T-helper 17 cell (primary cell): ENCODE data around the gene VAC14. TPM values are rescaled to one million over a fixed set of nuclear protein-coding genes. Genes with fewer than 3 reads are reported as not detected.

Source experiments
- ATAC-seq: fragments of 150-1000 bp; cut with Tn5 transposase; 2 replicates; pipeline ENCODE4 v1.10.0; 2021; ENCODE audit warnings: mild to moderate bottlenecking, moderate library complexity
- DNase-seq, 3 donors: peaks; one replicate each; pipeline versions ENCODE4 v3.0.0 to v3.0.0-alpha.2; 2020 to 2021
- H3K9me3 ChIP-seq: one replicate; pipeline ENCODE4 v1.7.0; 2013; ENCODE audit warnings: low read length, mild to moderate bottlenecking; ENCODE audit not compliant: control insufficient read depth, poor library complexity, severe bottlenecking
- H3K27ac Mint-ChIP-seq: one replicate; pipeline ENCODE4 v1.8.0; 2022; ENCODE audit warnings: mild to moderate bottlenecking, moderate library complexity, mixed read lengths
- H3K27me3 Mint-ChIP-seq: one replicate; pipeline ENCODE4 v1.8.0; 2022; ENCODE audit warnings: mixed read lengths
- H3K36me3 Mint-ChIP-seq: one replicate; pipeline ENCODE4 v1.8.0; 2022; ENCODE audit warnings: low read depth, mixed read lengths
- H3K4me1 Mint-ChIP-seq: one replicate; pipeline ENCODE4 v1.8.0; 2022; ENCODE audit warnings: mild to moderate bottlenecking, mixed read lengths
- H3K4me3 Mint-ChIP-seq: one replicate; pipeline ENCODE4 v1.8.0; 2022; ENCODE audit warnings: mild to moderate bottlenecking, moderate library complexity, mixed read lengths
- total RNA-seq, 4 donors: library from RNA in 2 of 4; stranded (reverse) in 2 of 4; gene quantifications; one replicate each; pipeline ENCODE4 v1.2.3 and lab custom pipeline; 2022 to 2026

The VAC14 gene
- total RNA-seq, 2 donors from 2014 or later, result 36.7 to 38.4 TPM

- peaks cover 4% of the 10 kb centered on the region for H3K36me3 Mint-ChIP-seq
These were observed 59.8 kb downstream of the VAC14 start for GRCh38 chr16:70740914-70741782.

GRCh38 chr16:70740174-70740913 lies 60.6 kb downstream of the VAC14 start:
- H3K4me3 Mint-ChIP-seq, result no peak overlapping the region
- peaks cover 4% of the 10 kb centered on the region for H3K36me3 Mint-ChIP-seq
- ATAC-seq, result no peak
- H3K27ac Mint-ChIP-seq, result peak overlapping the region; percentile 90
- H3K27me3 Mint-ChIP-seq, result no peaks in the 10 kb centered on the region
- DNase-seq, result no peak
- H3K4me1 Mint-ChIP-seq, result peaks cover 21% of the 10 kb centered on the region
- H3K9me3 ChIP-seq, result no peaks in the 10 kb centered on the region

More at GRCh38 chr16:70740914-70741782, 59.8 kb downstream of the VAC14 start:
- H3K4me1 Mint-ChIP-seq, result peaks cover 22% of the 10 kb centered on the region
- no peak for DNase-seq
- H3K4me3 Mint-ChIP-seq, result peak overlapping the region; percentile 52
- H3K27ac Mint-ChIP-seq, result peak overlapping the region; percentile 90
- H3K9me3 ChIP-seq, result no peaks in the 10 kb centered on the region
- no peak for ATAC-seq
- H3K27me3 Mint-ChIP-seq, result no peaks in the 10 kb centered on the region

GRCh38 chr16:70739389-70739788 lies 61.6 kb downstream of the VAC14 start:
- Mint-ChIP-seq H3K27me3 (no peaks in the 10 kb centered on the region), H3K4me3 (no peak overlapping the region), H3K4me1 (peaks cover 21% of the 10 kb centered on the region), H3K27ac (peak overlapping the region; percentile 90), H3K36me3 (peaks cover 8% of the 10 kb centered on the region)
- DNase-seq (no peak), ATAC-seq (no peak)
- no peaks in the 10 kb centered on the region for H3K9me3 ChIP-seq

- peak overlapping the region; percentile 90 for H3K27ac Mint-ChIP-seq
- no peaks in the 10 kb centered on the region for H3K9me3 ChIP-seq
- H3K27me3 Mint-ChIP-seq, result no peaks in the 10 kb centered on the region
- ATAC-seq, result no peak
- H3K4me1 Mint-ChIP-seq, result peaks cover 23% of the 10 kb centered on the region
- DNase-seq, result no peak
- H3K4me3 Mint-ChIP-seq, result peak overlapping the region; percentile 77
- peaks cover 5% of the 10 kb centered on the region for H3K36me3 Mint-ChIP-seq
These were observed 62.6 kb downstream of the VAC14 start for GRCh38 chr16:70738083-70738977.

GRCh38 chr16:70737377-70738082 lies 63.4 kb downstream of the VAC14 start:
- H3K9me3 ChIP-seq, result no peaks in the 10 kb centered on the region
- ATAC-seq (peak; percentile 88), DNase-seq (peak in 2 of 3 donors; percentile 10 to 29)
- H3K27me3 Mint-ChIP-seq, result no peaks in the 10 kb centered on the region
- H3K4me3 Mint-ChIP-seq, result peak overlapping the region; percentile 77
- H3K27ac Mint-ChIP-seq, result peak overlapping the region; percentile 90
- peaks cover 4% of the 10 kb centered on the region for H3K36me3 Mint-ChIP-seq
- peaks cover 23% of the 10 kb centered on the region for H3K4me1 Mint-ChIP-seq

GRCh38 chr16:70736465-70737376 lies 64.2 kb downstream of the VAC14 start:
- Mint-ChIP-seq H3K36me3 (peaks cover 4% of the 10 kb centered on the region), H3K4me1 (peaks cover 23% of the 10 kb centered on the region), H3K4me3 (no peak overlapping the region), H3K27me3 (no peaks in the 10 kb centered on the region), H3K27ac (peak overlapping the region; percentile 90)
- no peak for DNase-seq
- ATAC-seq, result no peak
- no peaks in the 10 kb centered on the region for H3K9me3 ChIP-seq

- no peaks in the 10 kb centered on the region for H3K9me3 ChIP-seq
- ATAC-seq (no peak), DNase-seq (no peak)
- Mint-ChIP-seq H3K27me3 (no peaks in the 10 kb centered on the region), H3K36me3 (peaks cover 6% of the 10 kb centered on the region), H3K4me3 (no peak overlapping the region), H3K4me1 (peaks cover 18% of the 10 kb centered on the region), H3K27ac (peak overlapping the region; percentile 69)
These were observed 65.6 kb downstream of the VAC14 start for GRCh38 chr16:70735141-70735979.

- peaks cover 22% of the 10 kb centered on the region for H3K4me1 Mint-ChIP-seq
These were observed 66.3 kb downstream of the VAC14 start for GRCh38 chr16:70734522-70735095.

GRCh38 chr16:70730944-70731343 lies 70.0 kb downstream of the VAC14 start:
- Mint-ChIP-seq H3K27ac (peak overlapping the region; percentile 32), H3K36me3 (peaks cover 18% of the 10 kb centered on the region)

More at GRCh38 chr16:70734522-70735095, 66.3 kb downstream of the VAC14 start:
- H3K27me3 Mint-ChIP-seq, result no peaks in the 10 kb centered on the region
- DNase-seq (no peak), ATAC-seq (no peak)
- H3K36me3 Mint-ChIP-seq, result peaks cover 12% of the 10 kb centered on the region
- no peaks in the 10 kb centered on the region for H3K9me3 ChIP-seq
- peak overlapping the region; percentile 69 for H3K27ac Mint-ChIP-seq
- no peak overlapping the region for H3K4me3 Mint-ChIP-seq

GRCh38 chr16:70730031-70730430 lies 70.9 kb downstream of the VAC14 start:
- Mint-ChIP-seq H3K27me3 (no peaks in the 10 kb centered on the region), H3K4me1 (peaks cover 8% of the 10 kb centered on the region), H3K4me3 (peak overlapping the region; percentile 12), H3K27ac (no peak overlapping the region), H3K36me3 (peaks cover 18% of the 10 kb centered on the region)
- ATAC-seq (no peak), DNase-seq (no peak)
- no peaks in the 10 kb centered on the region for H3K9me3 ChIP-seq

More at GRCh38 chr16:70730944-70731343, 70.0 kb downstream of the VAC14 start:
- DNase-seq (no peak), ATAC-seq (no peak)
- H3K9me3 ChIP-seq, result no peaks in the 10 kb centered on the region
- H3K27me3 Mint-ChIP-seq, result no peaks in the 10 kb centered on the region
- H3K4me1 Mint-ChIP-seq, result peaks cover 8% of the 10 kb centered on the region
- no peak overlapping the region for H3K4me3 Mint-ChIP-seq

- no peaks in the 10 kb centered on the region for H3K9me3 ChIP-seq
- H3K4me1 Mint-ChIP-seq, result peaks cover 8% of the 10 kb centered on the region
- H3K36me3 Mint-ChIP-seq, result peaks cover 13% of the 10 kb centered on the region
- ATAC-seq (no peak), DNase-seq (no peak)
- no peaks in the 10 kb centered on the region for H3K27me3 Mint-ChIP-seq
- H3K27ac Mint-ChIP-seq, result no peak overlapping the region
- H3K4me3 Mint-ChIP-seq, result no peak overlapping the region
These were observed 71.7 kb downstream of the VAC14 start for GRCh38 chr16:70729292-70729691.
